NOMO-1 (cell line): ENCODE results near the gene SLCO1A2.
"Not testable (repeated sequence)": the region's sequence is repeated elsewhere in the genome, so short reads cannot be mapped to it uniquely, and the experiment has no call there.

Experiments used
- DNase-seq, 2 experiments: peaks; one replicate each; lab custom pipeline; 2025; ENCODE audit not compliant: unreplicated experiment in 2 of 2; lab: John Stamatoyannopoulos, UW

SLCO1A2 gene

GRCh38 chr12:21334771-21335325, at the start of gene SLCO1A2:
Gene SLCO1A2 (minus strand): TSS chr12:21334917. CDS start chr12:21334647, 270 bp downstream.
- no peak for DNase-seq

GRCh38 chr12:21384261-21384660, 49.5 kb upstream of the SLCO1A2 start:
- DNase-seq: no peak

GRCh38 chr12:21381320-21381719, 46.6 kb upstream of the SLCO1A2 start:
- not testable (repeated sequence) for DNase-seq

- no peak for DNase-seq
Measured at GRCh38 chr12:21379218-21379617, 44.5 kb upstream of the SLCO1A2 start.

- DNase-seq: no peak
Measured at GRCh38 chr12:21372602-21373001, 37.9 kb upstream of the SLCO1A2 start, which contains the start of gene IAPP. Gene IAPP (plus strand): TSS chr12:21372902. CDS start chr12:21373352, 450 bp downstream.

- DNase-seq: no peak
Measured at GRCh38 chr12:21370845-21371449, 36.2 kb upstream of the SLCO1A2 start.

GRCh38 chr12:21369141-21369980, 34.6 kb upstream of the SLCO1A2 start:
- no peak for DNase-seq

GRCh38 chr12:21360632-21361031, 25.9 kb upstream of the SLCO1A2 start:
- DNase-seq: not testable (repeated sequence)

- DNase-seq: no peak
Measured at GRCh38 chr12:21354641-21355040, 19.9 kb upstream of the SLCO1A2 start.

GRCh38 chr12:21353948-21354347, 19.2 kb upstream of the SLCO1A2 start:
- no peak for DNase-seq

GRCh38 chr12:21353487-21353886, 18.8 kb upstream of the SLCO1A2 start:
- no peak for DNase-seq

- no peak for DNase-seq
Measured at GRCh38 chr12:21350975-21351374, 16.3 kb upstream of the SLCO1A2 start.

GRCh38 chr12:21346542-21347205, 12.0 kb upstream of the SLCO1A2 start:
- no peak for DNase-seq

GRCh38 chr12:21343636-21344035, 8.9 kb upstream of the SLCO1A2 start:
- no peak for DNase-seq

GRCh38 chr12:21341769-21342168, 7.1 kb upstream of the SLCO1A2 start:
- DNase-seq: no peak

GRCh38 chr12:21340403-21340802, 5.7 kb upstream of the SLCO1A2 start:
- no peak for DNase-seq

- DNase-seq: no peak
Measured at GRCh38 chr12:21339921-21340320, 5.2 kb upstream of the SLCO1A2 start.

GRCh38 chr12:21337959-21338744, 3.4 kb upstream of the SLCO1A2 start:
- DNase-seq: no peak

- no peak for DNase-seq
Measured at GRCh38 chr12:21337453-21337852, 2.7 kb upstream of the SLCO1A2 start.

- DNase-seq: no peak
Measured at GRCh38 chr12:21336656-21337055, 1.9 kb upstream of the SLCO1A2 start.
